Endodermal cell (in vitro differentiated cells): Measurements from ENCODE around the gene PRKCE. TPM values are rescaled to one million over a fixed set of nuclear protein-coding genes. Genes with fewer than 3 reads are reported as not detected.

Experiments
- DNase-seq: peaks from one replicate; pipeline ENCODE4 v3.0.0-alpha.2; 2017
- H3K27ac ChIP-seq: 2 replicates; pipeline ENCODE4 v1.5.1; 2013; ENCODE audit warnings: mild to moderate bottlenecking, low read depth, low read length, moderate library complexity
- H3K27me3 ChIP-seq: 2 replicates; pipeline ENCODE4 v1.6.1; 2013; ENCODE audit warnings: mild to moderate bottlenecking, low read length, moderate library complexity; ENCODE audit not compliant: insufficient read depth, control insufficient read depth, poor library complexity, severe bottlenecking
- H3K36me3 ChIP-seq: 2 replicates; pipeline ENCODE4 v1.7.0; 2013; ENCODE audit warnings: mild to moderate bottlenecking, low read length, moderate library complexity; ENCODE audit not compliant: control insufficient read depth, insufficient read depth
- H3K4me1 ChIP-seq: one replicate; pipeline ENCODE4 v1.7.0; 2013; ENCODE audit warnings: low read length; ENCODE audit not compliant: control insufficient read depth, insufficient read depth
- H3K4me3 ChIP-seq: 2 replicates; pipeline ENCODE4 v1.5.1; 2013; ENCODE audit warnings: mild to moderate bottlenecking, low read length, moderate library complexity
- H3K9ac ChIP-seq: 2 replicates; pipeline ENCODE4 v1.6.1; 2013; ENCODE audit warnings: mild to moderate bottlenecking, low read length, moderate library complexity; ENCODE audit not compliant: poor library complexity, severe bottlenecking; ENCODE audit errors: extremely low read depth
- H3K9me3 ChIP-seq: 2 replicates; pipeline ENCODE4 v1.6.1; 2013; ENCODE audit warnings: mild to moderate bottlenecking, low read length, moderate library complexity; ENCODE audit not compliant: control insufficient read depth
- H3K27ac Mint-ChIP-seq: 2 replicates; pipeline ENCODE4 v1.8.0; 2020; ENCODE audit warnings: mixed read lengths
- H3K27me3 Mint-ChIP-seq: 2 replicates; pipeline ENCODE4 v1.8.0; 2021; ENCODE audit warnings: mild to moderate bottlenecking, mixed read lengths; ENCODE audit not compliant: insufficient read depth
- H3K36me3 Mint-ChIP-seq: 2 replicates; pipeline ENCODE4 v1.8.0; 2020; ENCODE audit warnings: low read depth, mixed read lengths
- H3K4me1 Mint-ChIP-seq: 2 replicates; pipeline ENCODE4 v1.8.0; 2020; ENCODE audit warnings: mixed read lengths
- H3K4me3 Mint-ChIP-seq: 2 replicates; pipeline ENCODE4 v1.8.0; 2020; ENCODE audit warnings: mild to moderate bottlenecking, moderate library complexity, mixed read lengths
- H3K9me3 Mint-ChIP-seq: 2 replicates; pipeline ENCODE4 v1.8.0; 2020; ENCODE audit warnings: mild to moderate bottlenecking, mixed read lengths
- CTCF ChIP-seq: fragments of 200-600 bp; sonication (generic); conservative IDR thresholded peaks from 2 replicates; pipeline ENCODE4 v1.5.0; 2021; ENCODE audit warnings: antibody characterized with exemption, mild to moderate bottlenecking
- WGBS, 2 experiments: methylation state at CpG; one replicate each; pipeline versions ENCODE4 v1.1.5 to v1.1.7; 2013; ENCODE audit warnings: missing lambda C conversion rate in 2 of 2, mixed read lengths in 1 of 2; ENCODE audit not compliant: insufficient coverage in 1 of 2, insufficient read length in 1 of 2; 5-methylcytosine and 5-hydroxymethylcytosine counted together
- total RNA-seq, 2 donors: library from RNA; stranded (reverse); fragmentation: NEBNext Ultra II Directional in 1 of 2; extraction: Animal tissue kit (Norgen Biotek cat#: 25700) in 1 of 2; gene quantifications; 2 replicates in 1 of 2; 3 replicates in 1 of 2; pipeline ENCODE4 v1.2.1, GENCODE V29; 2021

Gene PRKCE
- total RNA-seq, 2 donors from 2014 or later, result 1.4 to 1.7 TPM

- Histone ChIP-seq H3K27ac (no peak overlapping the region), H3K27me3 (peaks cover 14% of the 10 kb centered on the region), H3K9ac (no peak overlapping the region), H3K9me3 (no peaks in the 10 kb centered on the region), H3K4me1 (no peaks in the 10 kb centered on the region), H3K36me3 (no peaks in the 10 kb centered on the region), H3K4me3 (no peak overlapping the region)
- Mint-ChIP-seq H3K4me3 (no peak overlapping the region), H3K27ac (no peak overlapping the region), H3K36me3 (no peaks in the 10 kb centered on the region), H3K27me3 (peaks cover 22% of the 10 kb centered on the region), H3K4me1 (no peaks in the 10 kb centered on the region), H3K9me3 (no peaks in the 10 kb centered on the region)
- TF ChIP-seq CTCF, result no peak
- 90% methylated on average over 4 of the region's 4 CpGs; no CpG with 5 or more reads in 1 of the 2 experiments for WGBS, 2 experiments
- DNase-seq, result no peak
Observed at GRCh38 chr2:45925026-45925425, 273.6 kb downstream of the PRKCE start.

- H3K27me3 ChIP-seq, result peaks cover 6% of the 10 kb centered on the region
- Mint-ChIP-seq H3K36me3 (no peaks in the 10 kb centered on the region), H3K27ac (no peak overlapping the region), H3K9me3 (no peaks in the 10 kb centered on the region), H3K27me3 (peaks cover 15% of the 10 kb centered on the region), H3K4me1 (no peaks in the 10 kb centered on the region), H3K4me3 (no peak overlapping the region)
- no peak overlapping the region for H3K27ac ChIP-seq
- no peak overlapping the region for H3K9ac ChIP-seq
- 92 to 93% methylated on average over 8 of the region's 8 CpGs for WGBS, 2 experiments
- H3K4me1 ChIP-seq, result no peaks in the 10 kb centered on the region
- no peak overlapping the region for H3K4me3 ChIP-seq
- peak; percentile 34 for DNase-seq
- no peak for TF ChIP-seq CTCF
- H3K9me3 ChIP-seq, result no peaks in the 10 kb centered on the region
- H3K36me3 ChIP-seq, result no peaks in the 10 kb centered on the region
Observed at GRCh38 chr2:45925636-45926366, 274.3 kb downstream of the PRKCE start.

- Histone ChIP-seq H3K36me3 (no peaks in the 10 kb centered on the region), H3K27ac (no peak overlapping the region), H3K4me3 (no peak overlapping the region), H3K4me1 (no peaks in the 10 kb centered on the region), H3K9me3 (no peaks in the 10 kb centered on the region), H3K27me3 (no peaks in the 10 kb centered on the region), H3K9ac (no peak overlapping the region)
- Mint-ChIP-seq H3K36me3 (no peaks in the 10 kb centered on the region), H3K9me3 (no peaks in the 10 kb centered on the region), H3K27me3 (peaks cover 5% of the 10 kb centered on the region), H3K4me3 (no peak overlapping the region), H3K27ac (no peak overlapping the region), H3K4me1 (no peaks in the 10 kb centered on the region)
- 90 to 93% methylated on average over 5 to 10 of the region's 10 CpGs for WGBS, 2 experiments
- DNase-seq, result no peak
- no peak for TF ChIP-seq CTCF
Observed at GRCh38 chr2:45928946-45929345, 277.5 kb downstream of the PRKCE start.
